PC-9 (cell line): ENCODE measurements around the gene DLGAP1.

Experiments used
- CTCF ChIP-seq: fragments of 200-600 bp; sonication (generic); conservative IDR thresholded peaks from 2 replicates; pipeline ENCODE4 v1.6.1; 2017; ENCODE audit warnings: mixed run types, antibody characterized with exemption, mild to moderate bottlenecking, moderate library complexity
- EZH2 ChIP-seq: fragments of 200-600 bp; sonication (generic); IDR thresholded peaks from 2 replicates; pipeline ENCODE4 v1.8.0; 2017; ENCODE audit warnings: antibody characterized with exemption, low read depth

GRCh38 chr18:3984163-3984757, 470.8 kb downstream of the DLGAP1 start:
- TF ChIP-seq CTCF (no peak), EZH2 (no peak)
